ENCODE results near the gene CFAP61. TPM values are rescaled to one million over a fixed set of nuclear protein-coding genes. Genes with fewer than 3 reads are reported as not detected.
A peak's percentile ranks its signal among the peaks of the same experiment; 100 is the strongest.

The CFAP61 gene
- total RNA-seq, 1 donor: not detected

- no peak overlapping the region for H2AFZ ChIP-seq (ENCODE audit: low read length)
- H3K27ac ChIP-seq (ENCODE audit: low read depth, low read length): no peak overlapping the region
- TF ChIP-seq CTCF (IDR thresholded peaks at IDR 0.05; ENCODE audit: extremely low read depth, low read depth, low read length): no peak
- no peak overlapping the region for H3K4me3 ChIP-seq (ENCODE audit: insufficient read depth, low read length)
- H3K4me2 ChIP-seq (ENCODE audit: insufficient read depth, low read length): no peak overlapping the region
- H3K79me2 ChIP-seq (ENCODE audit: insufficient read depth, low read length): no peaks in the 10 kb centered on the region
- H3K4me1 ChIP-seq (ENCODE audit: insufficient read depth, low read length): peaks cover 5% of the 10 kb centered on the region
- no peaks in the 10 kb centered on the region for H4K20me1 ChIP-seq (ENCODE audit: insufficient read depth, low read length)
- no peaks in the 10 kb centered on the region for H3K27me3 ChIP-seq (ENCODE audit: insufficient read depth, low read length)
- no peaks in the 10 kb centered on the region for H3K36me3 ChIP-seq (ENCODE audit: insufficient read depth, low read length)
- H3K9me3 ChIP-seq (ENCODE audit: low read depth, low read length): no peaks in the 10 kb centered on the region
- peak; percentile 75 for DNase-seq (ENCODE audit: insufficient read length, low spot score, missing footprints)
These were observed 342.8 kb downstream of the CFAP61 start for GRCh38 chr20:20395087-20395486.

GRCh38 chr20:20395903-20396568, 343.7 kb downstream of the CFAP61 start:
- DNase-seq (ENCODE audit: insufficient read length, low spot score, missing footprints): no peak
- peaks cover 5% of the 10 kb centered on the region for H3K4me1 ChIP-seq (ENCODE audit: insufficient read depth, low read length)
- no peak overlapping the region for H3K4me3 ChIP-seq (ENCODE audit: insufficient read depth, low read length)
- H3K36me3 ChIP-seq (ENCODE audit: insufficient read depth, low read length): no peaks in the 10 kb centered on the region
- no peak for TF ChIP-seq CTCF (IDR thresholded peaks at IDR 0.05; ENCODE audit: extremely low read depth, low read depth, low read length)
- no peaks in the 10 kb centered on the region for H3K9me3 ChIP-seq (ENCODE audit: low read depth, low read length)
- H4K20me1 ChIP-seq (ENCODE audit: insufficient read depth, low read length): no peaks in the 10 kb centered on the region
- no peak overlapping the region for H2AFZ ChIP-seq (ENCODE audit: low read length)
- no peaks in the 10 kb centered on the region for H3K27me3 ChIP-seq (ENCODE audit: insufficient read depth, low read length)
- no peak overlapping the region for H3K4me2 ChIP-seq (ENCODE audit: insufficient read depth, low read length)
- no peak overlapping the region for H3K27ac ChIP-seq (ENCODE audit: low read depth, low read length)
- H3K79me2 ChIP-seq (ENCODE audit: insufficient read depth, low read length): no peaks in the 10 kb centered on the region

GRCh38 chr20:20396794-20397193, 344.5 kb downstream of the CFAP61 start:
- no peak for DNase-seq (ENCODE audit: insufficient read length, low spot score, missing footprints)
- Histone ChIP-seq H2AFZ (ENCODE audit: low read length) (no peak overlapping the region), H3K4me3 (ENCODE audit: insufficient read depth, low read length) (no peak overlapping the region), H3K27ac (ENCODE audit: low read depth, low read length) (no peak overlapping the region), H3K36me3 (ENCODE audit: insufficient read depth, low read length) (no peaks in the 10 kb centered on the region), H4K20me1 (ENCODE audit: insufficient read depth, low read length) (no peaks in the 10 kb centered on the region), H3K4me2 (ENCODE audit: insufficient read depth, low read length) (no peak overlapping the region), H3K27me3 (ENCODE audit: insufficient read depth, low read length) (no peaks in the 10 kb centered on the region), H3K79me2 (ENCODE audit: insufficient read depth, low read length) (no peaks in the 10 kb centered on the region), H3K9me3 (ENCODE audit: low read depth, low read length) (no peaks in the 10 kb centered on the region), H3K4me1 (ENCODE audit: insufficient read depth, low read length) (peaks cover 5% of the 10 kb centered on the region)
- no peak for TF ChIP-seq CTCF (IDR thresholded peaks at IDR 0.05; ENCODE audit: extremely low read depth, low read depth, low read length)

- no peak for DNase-seq (ENCODE audit: insufficient read length, low spot score, missing footprints)
- Histone ChIP-seq H3K4me1 (ENCODE audit: insufficient read depth, low read length) (peaks cover 2% of the 10 kb centered on the region), H3K4me2 (ENCODE audit: insufficient read depth, low read length) (no peak overlapping the region), H3K9me3 (ENCODE audit: low read depth, low read length) (no peaks in the 10 kb centered on the region), H3K79me2 (ENCODE audit: insufficient read depth, low read length) (no peaks in the 10 kb centered on the region), H4K20me1 (ENCODE audit: insufficient read depth, low read length) (no peaks in the 10 kb centered on the region), H3K4me3 (ENCODE audit: insufficient read depth, low read length) (no peak overlapping the region), H2AFZ (ENCODE audit: low read length) (no peak overlapping the region), H3K27me3 (ENCODE audit: insufficient read depth, low read length) (no peaks in the 10 kb centered on the region), H3K36me3 (ENCODE audit: insufficient read depth, low read length) (no peaks in the 10 kb centered on the region), H3K27ac (ENCODE audit: low read depth, low read length) (no peak overlapping the region)
- no peak for TF ChIP-seq CTCF (IDR thresholded peaks at IDR 0.05; ENCODE audit: extremely low read depth, low read depth, low read length)
These were observed 345.8 kb downstream of the CFAP61 start for GRCh38 chr20:20398123-20398522.

Measured in osteoblast (primary cell).